CD1c-positive myeloid dendritic cell (primary cell): ENCODE results near the gene PERM1.
A peak's percentile ranks its signal among the peaks of the same experiment; 100 is the strongest.
"Not testable (repeated sequence)": the region's sequence is repeated elsewhere in the genome, so short reads cannot be mapped to it uniquely, and the experiment has no call there.

Source experiments
- DNase-seq: peaks from one replicate; pipeline ENCODE4 v3.0.0-alpha.2; 2016; ENCODE audit errors: extremely low spot score

PERM1 gene

GRCh38 chr1:981955-982558 lies at the start of gene PERM1:
TSS of gene PERM1 (minus strand) at chr1:982093. CDS start at chr1:981029, 1,064 bp downstream.
- DNase-seq: no peak

- DNase-seq: not testable (repeated sequence)
These were observed 49.2 kb upstream of the PERM1 start for GRCh38 chr1:1030867-1031658.

GRCh38 chr1:1027791-1028190 lies 45.9 kb upstream of the PERM1 start:
- DNase-seq: no peak

- DNase-seq: no peak
These were observed 44.9 kb upstream of the PERM1 start for GRCh38 chr1:1026599-1027413.

GRCh38 chr1:1025730-1026129 lies 43.8 kb upstream of the PERM1 start:
- no peak for DNase-seq

GRCh38 chr1:1024771-1025699 lies 43.1 kb upstream of the PERM1 start:
- no peak for DNase-seq

GRCh38 chr1:1024149-1024770 lies 42.4 kb upstream of the PERM1 start:
- DNase-seq: no peak

GRCh38 chr1:1023700-1024099 lies 41.8 kb upstream of the PERM1 start:
- no peak for DNase-seq

- no peak for DNase-seq
These were observed 40.6 kb upstream of the PERM1 start for GRCh38 chr1:1022302-1023009.

GRCh38 chr1:1021920-1022259 lies 40.0 kb upstream of the PERM1 start:
- DNase-seq: no peak

GRCh38 chr1:1021010-1021919 lies 39.4 kb upstream of the PERM1 start:
- peak; percentile 51 for DNase-seq

GRCh38 chr1:1020415-1021009 lies 38.6 kb upstream of the PERM1 start:
- DNase-seq: peak; percentile 31

- peak; percentile 51 for DNase-seq
These were observed 38.1 kb upstream of the PERM1 start, which contains the start of gene AGRN for GRCh38 chr1:1020000-1020404. TSS of gene AGRN (plus strand) at chr1:1020120. CDS start at chr1:1020173, 53 bp downstream.

GRCh38 chr1:1019122-1019999 lies 37.5 kb upstream of the PERM1 start:
- DNase-seq: peak; percentile 90

GRCh38 chr1:1018321-1018685 lies 36.4 kb upstream of the PERM1 start:
- DNase-seq: not testable (repeated sequence)

- not testable (repeated sequence) for DNase-seq
These were observed 35.8 kb upstream of the PERM1 start for GRCh38 chr1:1017397-1018320.
